Naive B cell (primary cell): ENCODE results near the gene AGAP9. TPM values are rescaled to one million over a fixed set of nuclear protein-coding genes. Genes with fewer than 3 reads are reported as not detected.
A peak's percentile ranks its signal among the peaks of the same experiment; 100 is the strongest.
"Not testable (repeated sequence)": the region's sequence is repeated elsewhere in the genome, so short reads cannot be mapped to it uniquely, and the experiment has no call there.

ENCODE experiments used
- ATAC-seq, 2 donors: fragments of 150-1000 bp; cut with Tn5 transposase; 2 replicates each; pipeline ENCODE4 v1.10.0; 2021; ENCODE audit warnings: low read depth in 2 of 2, mild to moderate bottlenecking in 2 of 2, moderate library complexity in 2 of 2
- DNase-seq: peaks from one replicate; pipeline ENCODE4 v3.0.0; 2022
- H3K27ac Mint-ChIP-seq, 6 donors: one replicate each; pipeline ENCODE4 v1.8.0; 2020 to 2022; ENCODE audit warnings: mild to moderate bottlenecking in 6 of 6, mixed read lengths in 6 of 6, moderate library complexity in 5 of 6, inconsistent platforms in 2 of 6
- H3K27me3 Mint-ChIP-seq, 3 donors: one replicate each; pipeline ENCODE4 v1.8.0; 2021 to 2022; ENCODE audit warnings: mixed read lengths in 3 of 3, mild to moderate bottlenecking in 1 of 3
- H3K36me3 Mint-ChIP-seq, 2 donors: one replicate each; pipeline ENCODE4 v1.8.0; 2020 to 2022; ENCODE audit warnings: mixed read lengths in 2 of 2, inconsistent platforms in 1 of 2, mild to moderate bottlenecking in 1 of 2
- H3K4me1 Mint-ChIP-seq, 3 donors: one replicate each; pipeline ENCODE4 v1.8.0; 2020 to 2022; ENCODE audit warnings: mixed read lengths in 3 of 3, inconsistent platforms in 1 of 3, mild to moderate bottlenecking in 1 of 3, moderate library complexity in 1 of 3
- H3K4me3 Mint-ChIP-seq, 8 donors: one replicate each; pipeline ENCODE4 v1.8.0; 2020 to 2022; ENCODE audit warnings: mild to moderate bottlenecking in 8 of 8, mixed read lengths in 8 of 8, moderate library complexity in 8 of 8, inconsistent platforms in 2 of 8
- H3K9me3 Mint-ChIP-seq, 7 donors: one replicate each; pipeline ENCODE4 v1.8.0; 2020 to 2022; ENCODE audit warnings: mixed read lengths in 7 of 7, mild to moderate bottlenecking in 5 of 7, inconsistent platforms in 2 of 7, moderate library complexity in 1 of 7
- polyA plus RNA-seq, 6 donors: library from polyadenylated mRNA; unstranded; fragments of 300-500 nt; fragmentation: Illumina TruSeq; gene quantifications; one replicate each; pipeline ENCODE4 v1.2.3, GENCODE V29; 2021; ENCODE audit warnings: low read depth in 6 of 6

The AGAP9 gene
- polyA plus RNA-seq, 6 donors from 2014 or later = 0.12 to 0.65 (median 0.40) TPM; not detected in 1

DNA sequence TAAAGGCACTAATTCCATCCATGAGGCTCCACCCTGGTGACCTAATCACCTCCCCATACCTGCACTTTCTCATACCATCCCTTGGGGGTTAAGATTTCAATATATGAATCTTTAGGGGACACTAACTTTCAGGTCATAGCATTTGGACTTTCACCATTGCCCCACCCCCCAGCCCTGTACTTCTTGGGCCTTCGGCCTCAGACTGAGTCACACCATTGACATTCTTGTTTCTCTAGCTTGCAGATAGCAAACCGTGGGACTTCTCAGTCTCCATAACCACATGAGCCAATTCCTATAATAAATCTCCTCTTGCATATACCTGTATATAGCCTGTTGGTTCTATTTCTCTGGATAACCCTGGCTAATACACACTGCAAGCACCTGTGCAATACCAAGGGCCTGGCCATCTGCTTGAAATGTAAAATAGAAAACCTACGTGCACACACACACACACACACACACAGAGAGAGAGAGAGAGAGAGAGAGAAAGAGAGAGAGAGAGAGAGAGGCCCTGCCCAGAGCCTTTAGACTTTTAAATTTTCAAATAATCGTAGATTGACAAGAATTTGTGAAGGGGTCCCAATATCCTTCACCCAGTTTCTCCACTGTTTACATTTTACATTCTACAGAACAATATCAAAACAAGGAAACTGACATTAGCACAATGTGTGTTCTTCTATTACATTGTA lies 64.8 kb downstream of the AGAP9 start:
- Mint-ChIP-seq H3K36me3 (no peaks in the 10 kb centered on the region), H3K4me3 (no peak overlapping the region), H3K27ac (no peak overlapping the region), H3K27me3 (peaks cover 10 to 13% (median 10%) of the 10 kb centered on the region in 3 donors), H3K4me1 (peaks cover under 1 to 9% (median 5%) of the 10 kb centered on the region in 3 donors), H3K9me3 (no peaks in the 10 kb centered on the region)
- DNase-seq (no peak), ATAC-seq (no peak)

DNA sequence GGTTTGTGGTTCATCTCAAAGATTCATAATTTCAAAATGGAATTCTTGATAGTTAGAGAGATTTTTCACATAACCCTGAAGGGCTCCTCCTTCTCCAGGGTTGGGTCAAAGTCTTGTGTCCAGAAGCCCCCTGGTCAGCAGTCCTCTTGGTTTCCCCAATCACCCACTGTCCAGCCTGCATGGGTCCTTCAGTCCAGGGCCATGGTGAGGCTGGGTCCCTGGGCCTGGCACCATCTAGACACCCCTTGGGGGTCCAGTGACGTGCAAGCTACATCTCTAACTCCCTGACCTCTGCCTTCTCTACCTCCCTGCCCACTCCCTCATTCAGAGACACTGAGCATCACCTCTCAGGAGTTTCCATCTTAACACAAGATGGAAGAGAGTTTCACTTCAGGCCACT lies 65.6 kb downstream of the AGAP9 start:
- H3K27ac Mint-ChIP-seq = no peak overlapping the region
- ATAC-seq (no peak), DNase-seq (no peak)
- no peaks in the 10 kb centered on the region for H3K9me3 Mint-ChIP-seq
- H3K4me3 Mint-ChIP-seq = peak overlapping the region in 1 of 8 donors; percentile 25
- no peaks in the 10 kb centered on the region for H3K36me3 Mint-ChIP-seq
- peaks cover 14 to 17% (median 15%) of the 10 kb centered on the region in 3 donors for H3K27me3 Mint-ChIP-seq
- peaks cover 4 to 9% (median 5%) of the 10 kb centered on the region in 3 donors for H3K4me1 Mint-ChIP-seq

DNA sequence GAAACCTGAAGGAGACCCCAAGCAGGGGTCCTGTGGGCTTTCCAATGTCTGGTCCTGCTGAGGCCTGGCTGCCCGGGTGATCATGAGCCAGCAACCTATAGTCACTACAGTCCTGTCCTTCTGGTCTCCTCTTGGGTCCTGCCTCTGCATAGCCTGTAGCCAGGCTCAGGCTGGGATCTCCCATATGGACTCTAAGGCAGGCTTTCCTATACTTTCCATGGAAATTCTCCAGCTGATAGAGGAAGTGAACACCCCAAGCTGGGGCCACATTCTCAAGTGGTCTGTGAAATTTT lies 66.0 kb downstream of the AGAP9 start:
- no peaks in the 10 kb centered on the region for H3K9me3 Mint-ChIP-seq
- H3K36me3 Mint-ChIP-seq = no peaks in the 10 kb centered on the region
- no peak for DNase-seq
- ATAC-seq = no peak
- H3K4me1 Mint-ChIP-seq = peaks cover 4 to 9% (median 5%) of the 10 kb centered on the region in 3 donors
- H3K27ac Mint-ChIP-seq = no peak overlapping the region
- H3K4me3 Mint-ChIP-seq = no peak overlapping the region
- H3K27me3 Mint-ChIP-seq = peaks cover 14 to 17% (median 15%) of the 10 kb centered on the region in 3 donors

DNA sequence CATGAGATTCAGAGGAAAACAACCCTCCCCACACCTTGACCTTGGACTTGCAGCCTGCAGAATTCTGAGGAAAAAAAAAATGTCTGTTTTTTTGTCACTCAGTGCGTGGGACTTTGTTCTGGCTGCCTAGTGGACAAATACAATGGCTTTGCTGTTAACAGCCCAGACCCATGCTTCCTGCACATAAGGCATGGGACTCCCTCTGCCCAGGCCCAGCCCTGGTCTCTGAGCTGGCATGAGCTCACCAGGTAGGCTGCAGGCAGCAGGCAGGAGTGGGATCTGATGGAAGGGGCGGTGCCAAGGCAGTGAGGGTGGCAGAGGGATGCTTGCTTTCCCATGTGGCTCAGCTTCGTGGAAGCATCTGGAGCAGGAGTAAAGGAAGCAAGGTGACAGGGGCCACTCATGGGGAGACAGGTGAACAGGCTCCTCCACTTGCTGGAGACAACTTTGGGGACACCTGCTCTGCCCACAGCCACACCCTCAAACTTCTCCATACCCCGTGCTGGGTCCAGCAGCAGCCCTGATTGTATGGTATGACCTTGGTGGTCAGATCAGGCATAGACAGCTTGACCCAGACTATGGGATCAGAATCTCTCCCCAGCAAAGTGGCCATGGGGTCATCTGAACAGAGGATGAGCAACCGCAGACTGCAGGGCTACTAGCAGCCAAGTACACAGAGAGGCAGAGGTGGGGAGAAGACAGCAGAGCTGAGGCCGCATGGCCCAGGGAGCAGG lies 66.5 kb downstream of the AGAP9 start:
- Mint-ChIP-seq H3K36me3 (no peaks in the 10 kb centered on the region), H3K27ac (peak overlapping the region in 1 of 6 donors; percentile 77), H3K9me3 (no peaks in the 10 kb centered on the region), H3K4me3 (peak overlapping the region in 1 of 8 donors; percentile 52), H3K27me3 (peaks cover 14 to 17% (median 15%) of the 10 kb centered on the region in 3 donors), H3K4me1 (peaks cover 4 to 9% (median 5%) of the 10 kb centered on the region in 3 donors)
- DNase-seq (no peak), ATAC-seq (no peak)

DNA sequence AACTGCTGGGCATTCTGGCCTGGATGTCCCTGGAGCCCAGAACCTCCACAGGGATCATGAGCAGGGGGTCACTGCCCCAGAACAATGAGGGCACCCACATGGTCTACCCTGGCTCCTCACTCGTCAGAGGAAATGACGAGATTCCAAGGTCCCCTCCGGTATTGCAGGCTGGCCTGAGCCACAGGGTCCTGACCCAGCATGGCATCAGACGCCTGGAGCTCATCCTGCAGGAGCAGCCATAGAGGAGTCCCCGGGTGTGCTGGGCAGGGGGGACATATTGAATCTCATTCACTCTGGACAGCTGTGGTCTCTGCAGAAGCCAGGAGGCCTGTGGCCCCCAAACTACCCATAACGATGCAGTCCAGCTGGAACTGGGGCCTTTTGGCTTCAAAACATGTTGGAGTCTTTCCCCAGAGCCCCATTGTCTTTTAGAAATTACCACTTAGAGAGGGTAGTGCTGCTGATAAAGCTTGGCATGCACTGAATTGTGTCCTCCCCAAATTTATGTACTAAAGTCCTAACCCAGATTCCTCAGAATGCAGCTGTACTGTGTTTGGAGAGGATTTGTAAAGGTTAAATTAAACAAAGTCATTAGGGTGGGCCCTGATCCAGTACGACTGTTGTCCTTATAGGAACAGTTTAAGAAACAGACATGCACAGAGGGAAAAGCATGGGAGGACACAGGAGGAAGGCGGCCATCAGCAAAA lies 67.2 kb downstream of the AGAP9 start:
- H3K9me3 Mint-ChIP-seq = no peaks in the 10 kb centered on the region
- no peaks in the 10 kb centered on the region for H3K36me3 Mint-ChIP-seq
- DNase-seq = no peak
- peak overlapping the region in 1 of 6 donors; percentile 77 for H3K27ac Mint-ChIP-seq
- peaks cover 2 to 4% (median 4%) of the 10 kb centered on the region in 3 donors for H3K4me1 Mint-ChIP-seq
- no peak for ATAC-seq
- peaks cover 13 to 15% (median 14%) of the 10 kb centered on the region in 3 donors for H3K27me3 Mint-ChIP-seq
- H3K4me3 Mint-ChIP-seq = no peak overlapping the region

DNA sequence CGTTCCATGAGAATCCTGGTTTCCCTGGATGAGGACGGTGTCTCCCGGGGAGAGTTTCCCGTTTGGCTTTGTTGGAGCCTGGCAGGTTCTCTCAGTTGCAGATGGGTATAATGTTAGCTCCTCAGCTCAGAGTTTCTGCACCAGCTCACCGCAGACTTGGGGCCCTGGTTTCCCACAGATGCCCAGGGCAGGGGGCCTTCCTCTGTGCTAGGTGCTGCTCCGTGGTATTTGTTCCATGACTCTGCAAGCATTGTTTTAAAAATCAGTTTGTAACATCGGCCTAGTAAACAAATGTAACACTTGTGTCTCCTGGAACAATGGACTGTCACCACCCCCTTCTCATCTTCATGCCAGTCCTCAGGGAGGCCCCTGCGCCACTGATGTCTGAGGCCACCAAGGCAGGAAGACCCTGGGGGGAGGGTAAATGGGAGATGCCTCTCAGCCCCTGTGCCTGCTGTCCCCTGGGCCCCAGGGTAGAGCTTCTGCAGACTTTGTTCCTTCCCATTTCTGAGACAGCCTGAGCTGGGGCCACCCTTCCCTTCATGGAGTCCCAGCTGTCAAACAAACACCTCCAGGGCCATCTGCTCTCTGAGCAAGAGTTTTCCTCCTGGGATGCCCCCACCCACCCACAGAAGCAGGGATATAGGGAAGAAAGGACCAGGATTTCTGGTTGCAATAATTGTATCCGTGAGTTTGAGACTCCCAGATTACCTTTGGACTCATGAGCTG lies 67.9 kb downstream of the AGAP9 start:
- H3K27ac Mint-ChIP-seq, H3K4me3 Mint-ChIP-seq, H3K9me3 Mint-ChIP-seq, H3K4me1 Mint-ChIP-seq, ATAC-seq, DNase-seq, H3K36me3 Mint-ChIP-seq: not testable (repeated sequence)
- H3K27me3 Mint-ChIP-seq = peaks cover 11 to 15% (median 14%) of the 10 kb centered on the region in 3 donors

DNA sequence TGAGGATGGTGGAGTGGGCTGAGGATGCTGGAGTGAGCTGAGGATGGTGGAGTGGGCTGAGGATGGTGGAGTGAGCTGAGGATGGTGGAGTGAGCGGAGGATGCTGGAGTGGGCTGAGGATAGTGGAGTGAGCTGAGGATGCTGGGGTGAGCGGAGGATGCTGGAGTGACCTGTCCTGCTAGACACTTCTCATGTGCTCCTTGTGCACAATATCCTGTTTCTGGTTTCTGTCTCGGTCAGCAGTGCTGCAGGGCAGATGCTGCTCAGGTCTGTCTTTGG lies 68.7 kb downstream of the AGAP9 start:
- H3K9me3 Mint-ChIP-seq = no peaks in the 10 kb centered on the region
- H3K27ac Mint-ChIP-seq = no peak overlapping the region

DNA sequence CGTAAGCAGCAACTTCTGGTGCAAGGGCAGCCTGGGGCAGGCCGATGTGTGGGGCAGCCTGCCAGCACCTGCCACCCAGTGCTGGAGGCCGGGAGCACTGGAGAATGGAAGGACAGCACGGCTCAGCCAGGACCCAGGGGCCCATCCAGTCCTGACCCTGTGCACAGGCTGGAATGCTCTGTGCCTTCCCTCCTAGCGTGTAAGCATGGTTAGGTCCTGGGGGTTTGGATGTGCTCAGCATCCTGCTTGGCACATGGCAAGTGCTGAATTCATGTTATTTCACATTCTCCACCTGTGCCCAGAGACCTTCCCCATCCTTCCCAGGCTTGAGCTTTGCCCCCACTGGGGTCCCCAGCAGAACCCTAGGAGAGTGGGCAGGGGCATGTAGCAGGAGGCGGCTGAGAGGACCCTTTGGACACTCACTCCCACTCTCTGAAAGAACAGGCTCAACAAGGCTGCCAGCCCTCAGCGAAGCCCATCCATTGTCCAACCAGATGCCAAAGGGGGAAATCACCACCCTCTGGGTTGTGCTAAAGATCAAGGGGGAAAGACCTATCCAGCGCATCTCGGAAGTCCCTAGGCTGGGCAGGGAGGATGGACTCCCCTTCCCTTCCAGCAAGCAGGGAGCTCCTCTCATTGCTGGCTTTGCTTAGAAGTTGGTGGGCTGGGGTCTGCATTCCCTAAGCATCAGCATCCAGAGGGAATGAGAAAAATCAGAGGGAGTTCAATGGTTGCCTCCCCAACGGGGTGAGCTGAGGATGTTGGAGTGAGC lies 69.2 kb downstream of the AGAP9 start:
- Mint-ChIP-seq H3K4me3 (no peak overlapping the region), H3K27ac (no peak overlapping the region), H3K36me3 (no peaks in the 10 kb centered on the region), H3K27me3 (peaks cover 11 to 15% (median 14%) of the 10 kb centered on the region in 3 donors), H3K4me1 (peaks cover under 1 to 4% (median under 1%) of the 10 kb centered on the region in 3 donors), H3K9me3 (no peaks in the 10 kb centered on the region)
- DNase-seq (no peak), ATAC-seq (no peak)

More for the DNA sequence above, 68.7 kb downstream of the AGAP9 start:
- Mint-ChIP-seq H3K27me3 (peaks cover 11 to 15% (median 14%) of the 10 kb centered on the region in 3 donors), H3K36me3 (no peaks in the 10 kb centered on the region), H3K4me1 (peaks cover 0 to 4% (median 0%) of the 10 kb centered on the region in 3 donors), H3K4me3 (peak overlapping the region in 1 of 8 donors; percentile 35)
- ATAC-seq (no peak), DNase-seq (no peak)

DNA sequence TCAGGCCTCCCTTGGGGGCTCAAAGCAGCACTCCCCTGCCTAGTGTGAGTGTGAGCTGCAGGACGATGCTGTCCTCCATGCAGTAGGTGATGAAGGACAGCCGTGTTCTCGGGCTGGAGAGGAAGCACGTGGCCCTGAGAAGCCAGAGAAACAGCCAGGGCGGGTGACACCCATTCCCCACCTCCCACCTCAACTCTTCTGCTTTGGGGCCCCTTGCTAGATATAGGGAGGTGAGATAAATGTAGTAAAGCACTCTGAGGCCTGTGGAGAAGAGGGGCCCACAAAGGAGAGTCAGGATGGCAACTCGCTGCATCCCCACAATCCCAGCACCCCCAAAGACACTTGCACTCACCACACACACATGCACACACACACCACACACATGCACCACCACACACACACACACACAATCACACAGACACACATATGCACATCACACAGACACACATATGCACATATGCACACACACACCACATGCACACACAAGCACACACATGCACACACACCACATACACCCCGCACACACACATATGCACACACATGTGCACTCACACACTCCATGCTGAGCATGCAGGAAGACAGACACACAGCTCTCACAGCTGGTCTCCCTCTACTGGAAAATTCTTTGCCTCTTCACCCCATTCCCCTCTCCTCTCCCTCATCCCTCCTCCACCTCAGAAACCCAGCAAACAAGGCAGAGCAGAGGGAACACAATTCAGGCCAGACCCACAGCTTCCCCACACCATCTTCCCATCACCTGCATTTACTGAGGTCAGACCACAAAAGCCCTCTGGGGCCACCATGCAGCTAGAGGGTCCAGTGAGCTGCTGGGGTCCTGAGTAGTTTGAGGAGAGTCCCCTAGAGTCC lies 70.1 kb downstream of the AGAP9 start:
- H3K9me3 Mint-ChIP-seq = peaks cover 0 to 2% (median 0%) of the 10 kb centered on the region in 7 donors
- H3K4me1 Mint-ChIP-seq = peaks cover 9% of the 10 kb centered on the region in 3 donors
- H3K36me3 Mint-ChIP-seq = no peaks in the 10 kb centered on the region
- DNase-seq (no peak), ATAC-seq (no peak)
- H3K27ac Mint-ChIP-seq = no peak overlapping the region
- H3K4me3 Mint-ChIP-seq = peak overlapping the region in 2 of 8 donors; percentile 55 to 62
- H3K27me3 Mint-ChIP-seq = peaks cover 5 to 14% (median 10%) of the 10 kb centered on the region in 3 donors

DNA sequence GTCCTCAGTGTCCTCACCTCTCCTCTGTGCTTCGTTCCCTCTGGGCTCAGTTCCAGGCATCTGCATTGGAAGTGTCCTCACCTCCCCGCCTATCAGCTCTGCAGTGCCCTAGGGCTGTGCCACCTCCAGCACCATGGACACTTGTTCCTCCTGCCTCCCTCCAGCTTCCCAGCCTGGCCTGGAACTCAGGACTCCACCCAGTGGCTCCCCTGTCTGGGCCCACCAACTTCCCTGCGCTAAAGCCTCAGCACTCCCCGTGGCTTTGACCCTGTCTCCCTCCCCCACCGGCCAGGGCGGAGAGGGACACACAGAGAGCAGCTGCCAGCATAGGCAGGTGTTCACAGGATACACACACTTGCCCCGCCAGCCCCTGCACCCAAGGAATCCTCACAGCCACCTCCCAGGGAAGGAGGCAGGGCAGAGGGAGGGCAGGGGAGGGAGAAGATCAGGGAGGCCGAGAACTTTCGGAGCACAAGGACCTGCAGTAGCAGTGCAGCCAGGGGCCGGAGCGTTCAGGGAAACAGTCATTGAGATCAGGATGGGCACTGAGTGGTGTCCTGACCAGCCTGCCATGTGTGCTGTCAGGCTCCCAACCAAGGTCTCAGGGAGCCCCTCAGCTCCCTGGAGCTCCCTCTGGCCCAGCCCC lies 70.8 kb downstream of the AGAP9 start:
- H3K36me3 Mint-ChIP-seq = no peaks in the 10 kb centered on the region
- H3K4me1 Mint-ChIP-seq = peaks cover 14 to 16% (median 16%) of the 10 kb centered on the region in 3 donors
- H3K27ac Mint-ChIP-seq = peak overlapping the region in 1 of 6 donors; percentile 44
- H3K4me3 Mint-ChIP-seq = peak overlapping the region in 1 of 8 donors; percentile 75
- H3K27me3 Mint-ChIP-seq = peaks cover 5 to 14% (median 10%) of the 10 kb centered on the region in 3 donors
- no peak for DNase-seq
- ATAC-seq = no peak
- peaks cover 0 to 10% (median 0%) of the 10 kb centered on the region in 7 donors for H3K9me3 Mint-ChIP-seq

DNA sequence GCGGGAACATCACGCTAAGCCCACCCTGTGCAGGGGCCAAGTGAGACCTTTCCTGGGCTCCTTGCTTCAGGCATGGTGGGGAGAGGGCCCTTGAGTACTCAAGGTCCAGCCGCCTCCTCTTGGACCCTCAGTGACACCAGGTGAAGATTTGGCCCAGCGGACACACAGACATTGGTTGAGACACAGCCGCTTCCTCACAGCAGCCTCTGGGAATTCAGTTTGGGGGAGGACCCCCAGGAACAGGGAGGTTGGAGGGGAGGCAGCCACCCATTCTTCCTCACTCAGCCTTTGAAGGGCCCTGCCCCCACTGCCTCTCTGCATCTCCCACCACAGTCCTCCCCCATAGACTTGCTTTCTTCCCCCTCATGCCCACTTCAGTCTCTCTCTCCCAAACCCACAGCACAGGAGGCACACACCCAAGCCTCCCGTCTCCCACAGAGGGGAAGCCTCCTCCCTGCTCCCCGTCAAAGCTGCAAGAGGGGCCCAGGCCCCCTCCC lies 71.4 kb downstream of the AGAP9 start:
- Mint-ChIP-seq H3K9me3 (peaks cover 0 to 10% (median 0%) of the 10 kb centered on the region in 7 donors), H3K36me3 (no peaks in the 10 kb centered on the region), H3K27ac (no peak overlapping the region), H3K4me1 (peaks cover 14 to 16% (median 16%) of the 10 kb centered on the region in 3 donors), H3K4me3 (peak overlapping the region in 1 of 8 donors; percentile 75), H3K27me3 (peaks cover 5 to 14% (median 10%) of the 10 kb centered on the region in 3 donors)
- ATAC-seq = no peak
- DNase-seq = no peak
